Stimulated activated naive CD8-positive, alpha-beta T cell treated with anti-CD3 and anti-CD28 coated beads, Interleukin-15, Interleukin-2, amounts not matched to agents 100 ng/mL and 50 ng/mL, for 24 hours (primary cell): Measurements from ENCODE around the gene FCHO1.
"Not testable (repeated sequence)": the region's sequence is repeated elsewhere in the genome, so short reads cannot be mapped to it uniquely, and the experiment has no call there.

Experiments
- H3K27ac Mint-ChIP-seq: one replicate; pipeline ENCODE4 v1.8.0; 2021; ENCODE audit warnings: mild to moderate bottlenecking, mixed read lengths
- H3K27me3 Mint-ChIP-seq: one replicate; pipeline ENCODE4 v1.8.0; 2021; ENCODE audit warnings: mixed read lengths
- H3K36me3 Mint-ChIP-seq: one replicate; pipeline ENCODE4 v1.8.0; 2021; ENCODE audit warnings: low read depth, mixed read lengths
- H3K4me1 Mint-ChIP-seq: one replicate; pipeline ENCODE4 v1.8.0; 2021; ENCODE audit warnings: low read depth, mixed read lengths
- H3K4me3 Mint-ChIP-seq: one replicate; pipeline ENCODE4 v1.8.0; 2021; ENCODE audit warnings: mild to moderate bottlenecking, mixed read lengths
- H3K9me3 Mint-ChIP-seq: one replicate; pipeline ENCODE4 v1.8.0; 2021; ENCODE audit warnings: mixed read lengths

FCHO1 gene

GRCh38 chr19:17765069-17765618 is 13.9 kb downstream of the FCHO1 start:
- Mint-ChIP-seq H3K27me3 (no peaks in the 10 kb centered on the region), H3K9me3 (no peaks in the 10 kb centered on the region), H3K4me3 (no peak overlapping the region), H3K36me3 (peaks cover 49% of the 10 kb centered on the region), H3K27ac (peak overlapping the region; percentile 34), H3K4me1 (peaks cover 20% of the 10 kb centered on the region)

- Mint-ChIP-seq H3K36me3 (peaks cover 35% of the 10 kb centered on the region), H3K4me3 (no peak overlapping the region), H3K4me1 (peaks cover 8% of the 10 kb centered on the region), H3K27ac (no peak overlapping the region), H3K9me3 (no peaks in the 10 kb centered on the region), H3K27me3 (no peaks in the 10 kb centered on the region)
Observed at GRCh38 chr19:17766543-17767131, 15.4 kb downstream of the FCHO1 start.

- H3K27me3 Mint-ChIP-seq, result no peaks in the 10 kb centered on the region
- H3K36me3 Mint-ChIP-seq, result peaks cover 38% of the 10 kb centered on the region
- H3K4me1 Mint-ChIP-seq, result peaks cover 8% of the 10 kb centered on the region
- no peak overlapping the region for H3K4me3 Mint-ChIP-seq
- H3K27ac Mint-ChIP-seq, result no peak overlapping the region
- H3K9me3 Mint-ChIP-seq, result no peaks in the 10 kb centered on the region
Observed at GRCh38 chr19:17767559-17767958, 16.3 kb downstream of the FCHO1 start.

- no peak overlapping the region for H3K4me3 Mint-ChIP-seq
- H3K4me1 Mint-ChIP-seq, result peaks cover 4% of the 10 kb centered on the region
- H3K27me3 Mint-ChIP-seq, result no peaks in the 10 kb centered on the region
- H3K9me3 Mint-ChIP-seq, result no peaks in the 10 kb centered on the region
- H3K36me3 Mint-ChIP-seq, result peaks cover 37% of the 10 kb centered on the region
- H3K27ac Mint-ChIP-seq, result no peak overlapping the region
Observed at GRCh38 chr19:17770613-17771012, 19.3 kb downstream of the FCHO1 start.

- no peaks in the 10 kb centered on the region for H3K27me3 Mint-ChIP-seq
- H3K9me3 Mint-ChIP-seq, result no peaks in the 10 kb centered on the region
- H3K4me1 Mint-ChIP-seq, result peaks cover 18% of the 10 kb centered on the region
- H3K4me3 Mint-ChIP-seq, result no peak overlapping the region
- peaks cover 44% of the 10 kb centered on the region for H3K36me3 Mint-ChIP-seq
- H3K27ac Mint-ChIP-seq, result peak overlapping the region; percentile 58
Observed at GRCh38 chr19:17772172-17772571, 20.9 kb downstream of the FCHO1 start.

- Mint-ChIP-seq H3K27me3 (no peaks in the 10 kb centered on the region), H3K4me3 (no peak overlapping the region), H3K27ac (peak overlapping the region; percentile 40), H3K9me3 (no peaks in the 10 kb centered on the region), H3K36me3 (peaks cover 43% of the 10 kb centered on the region), H3K4me1 (peaks cover 34% of the 10 kb centered on the region)
Observed at GRCh38 chr19:17775245-17775927, 24.1 kb downstream of the FCHO1 start.

- H3K9me3 Mint-ChIP-seq, result no peaks in the 10 kb centered on the region
- peak overlapping the region; percentile 26 for H3K4me3 Mint-ChIP-seq
- peaks cover 34% of the 10 kb centered on the region for H3K4me1 Mint-ChIP-seq
Observed at GRCh38 chr19:17775991-17776803, 24.9 kb downstream of the FCHO1 start.

GRCh38 chr19:17777840-17778239 is 26.6 kb downstream of the FCHO1 start:
- H3K36me3 Mint-ChIP-seq, result peaks cover 39% of the 10 kb centered on the region
- not testable (repeated sequence) for H3K27me3 Mint-ChIP-seq, H3K27ac Mint-ChIP-seq, H3K4me3 Mint-ChIP-seq, H3K9me3 Mint-ChIP-seq
- H3K4me1 Mint-ChIP-seq, result peaks cover 34% of the 10 kb centered on the region

More at GRCh38 chr19:17775991-17776803, 24.9 kb downstream of the FCHO1 start:
- H3K27ac Mint-ChIP-seq, result peak overlapping the region; percentile 80
- H3K27me3 Mint-ChIP-seq, result no peaks in the 10 kb centered on the region
- H3K36me3 Mint-ChIP-seq, result peaks cover 43% of the 10 kb centered on the region

GRCh38 chr19:17778251-17778967 is 27.1 kb downstream of the FCHO1 start:
- Mint-ChIP-seq H3K4me3 (no peak overlapping the region), H3K27ac (peak overlapping the region; percentile 26), H3K36me3 (peaks cover 33% of the 10 kb centered on the region), H3K4me1 (peaks cover 34% of the 10 kb centered on the region), H3K27me3 (no peaks in the 10 kb centered on the region), H3K9me3 (no peaks in the 10 kb centered on the region)

GRCh38 chr19:17778968-17779929 is 28.0 kb downstream of the FCHO1 start:
- Mint-ChIP-seq H3K27me3 (no peaks in the 10 kb centered on the region), H3K4me1 (peaks cover 34% of the 10 kb centered on the region), H3K9me3 (no peaks in the 10 kb centered on the region), H3K27ac (peak overlapping the region; percentile 31), H3K36me3 (peaks cover 34% of the 10 kb centered on the region), H3K4me3 (no peak overlapping the region)

GRCh38 chr19:17780781-17781180 is 29.5 kb downstream of the FCHO1 start:
- Mint-ChIP-seq H3K9me3 (no peaks in the 10 kb centered on the region), H3K27ac (no peak overlapping the region), H3K4me1 (peaks cover 28% of the 10 kb centered on the region), H3K4me3 (no peak overlapping the region), H3K36me3 (peaks cover 34% of the 10 kb centered on the region), H3K27me3 (no peaks in the 10 kb centered on the region)

- not testable (repeated sequence) for H3K9me3 Mint-ChIP-seq, H3K4me1 Mint-ChIP-seq, H3K27me3 Mint-ChIP-seq, H3K4me3 Mint-ChIP-seq, H3K27ac Mint-ChIP-seq
- H3K36me3 Mint-ChIP-seq, result peaks cover 25% of the 10 kb centered on the region
Observed at GRCh38 chr19:17783721-17784120, 32.4 kb downstream of the FCHO1 start.

GRCh38 chr19:17784201-17785008 is 33.1 kb downstream of the FCHO1 start:
- Mint-ChIP-seq H3K4me3 (no peak overlapping the region), H3K27me3 (no peaks in the 10 kb centered on the region), H3K36me3 (peaks cover 30% of the 10 kb centered on the region), H3K27ac (peak overlapping the region; percentile 45), H3K4me1 (no peaks in the 10 kb centered on the region), H3K9me3 (no peaks in the 10 kb centered on the region)
